Ectodermal cell (in vitro differentiated cells): Measurements from ENCODE around the gene MIR17HG.

ENCODE experiments used
- H3K27ac ChIP-seq: 2 replicates; pipeline ENCODE4 v1.7.0; 2013; ENCODE audit warnings: mild to moderate bottlenecking, low read depth, low read length; ENCODE audit not compliant: insufficient read depth, poor library complexity, severe bottlenecking
- H3K27me3 ChIP-seq: 2 replicates; pipeline ENCODE4 v1.7.0; 2013; ENCODE audit warnings: mild to moderate bottlenecking, low read length; ENCODE audit not compliant: insufficient read depth, control insufficient read depth, poor library complexity, severe bottlenecking
- H3K36me3 ChIP-seq: one replicate; pipeline ENCODE4 v1.7.0; 2013; ENCODE audit warnings: low read length; ENCODE audit not compliant: control insufficient read depth, insufficient read depth
- H3K4me1 ChIP-seq: one replicate; pipeline ENCODE4 v1.7.0; 2013; ENCODE audit warnings: low read length; ENCODE audit not compliant: control insufficient read depth, insufficient read depth
- H3K4me3 ChIP-seq: 2 replicates; pipeline ENCODE4 v1.7.0; 2013; ENCODE audit warnings: low read depth, low read length, control low read depth; ENCODE audit not compliant: insufficient read depth
- H3K9me3 ChIP-seq: 2 replicates; pipeline ENCODE4 v1.7.0; 2013; ENCODE audit warnings: mild to moderate bottlenecking, low read length, moderate library complexity; ENCODE audit not compliant: control insufficient read depth
- WGBS, 2 experiments: methylation state at CpG; one replicate each; pipeline ENCODE4 v1.1.7; 2013; ENCODE audit warnings: missing lambda C conversion rate in 2 of 2; 5-methylcytosine and 5-hydroxymethylcytosine counted together

Gene MIR17HG

GRCh38 chr13:91361755-91362271 is 14.3 kb downstream of the MIR17HG start:
- Histone ChIP-seq H3K27ac (no peak overlapping the region), H3K9me3 (no peaks in the 10 kb centered on the region), H3K4me1 (no peaks in the 10 kb centered on the region), H3K36me3 (no peaks in the 10 kb centered on the region), H3K27me3 (no peaks in the 10 kb centered on the region), H3K4me3 (no peak overlapping the region)
- WGBS, 2 experiments, result 83% methylated on average over 1 of the region's 1 CpG; no CpG with 5 or more reads in 1 of the 2 experiments

GRCh38 chr13:91362908-91363307 is 15.4 kb downstream of the MIR17HG start:
- Histone ChIP-seq H3K27ac (no peak overlapping the region), H3K4me3 (no peak overlapping the region), H3K4me1 (no peaks in the 10 kb centered on the region), H3K27me3 (no peaks in the 10 kb centered on the region), H3K9me3 (no peaks in the 10 kb centered on the region), H3K36me3 (no peaks in the 10 kb centered on the region)
- WGBS, 2 experiments, result 81 to 89% methylated on average over 1 of the region's 1 CpG

GRCh38 chr13:91368101-91368500 is 20.6 kb downstream of the MIR17HG start:
- Histone ChIP-seq H3K4me1 (no peaks in the 10 kb centered on the region), H3K27ac (no peak overlapping the region), H3K9me3 (no peaks in the 10 kb centered on the region), H3K27me3 (no peaks in the 10 kb centered on the region), H3K36me3 (no peaks in the 10 kb centered on the region), H3K4me3 (no peak overlapping the region)
- WGBS, 2 experiments, result 100% methylated on average over 1 of the region's 1 CpG; no CpG with 5 or more reads in 1 of the 2 experiments

GRCh38 chr13:91368676-91369440 is 21.4 kb downstream of the MIR17HG start:
- H3K4me1 ChIP-seq, result no peaks in the 10 kb centered on the region
- WGBS, 2 experiments, result 89 to 94% methylated on average over 3 of the region's 3 CpGs
- no peaks in the 10 kb centered on the region for H3K36me3 ChIP-seq
- H3K27me3 ChIP-seq, result no peaks in the 10 kb centered on the region
- no peaks in the 10 kb centered on the region for H3K9me3 ChIP-seq
- no peak overlapping the region for H3K27ac ChIP-seq
- no peak overlapping the region for H3K4me3 ChIP-seq

GRCh38 chr13:91369441-91369831 is 21.9 kb downstream of the MIR17HG start:
- Histone ChIP-seq H3K4me3 (no peak overlapping the region), H3K27me3 (no peaks in the 10 kb centered on the region), H3K4me1 (no peaks in the 10 kb centered on the region), H3K36me3 (no peaks in the 10 kb centered on the region), H3K27ac (no peak overlapping the region), H3K9me3 (no peaks in the 10 kb centered on the region)
- WGBS, 2 experiments, result 88 to 94% methylated on average over 1 of the region's 3 CpGs

GRCh38 chr13:91370501-91370900 is 23.0 kb downstream of the MIR17HG start:
- H3K4me1 ChIP-seq, result no peaks in the 10 kb centered on the region
- H3K4me3 ChIP-seq, result no peak overlapping the region
- no peaks in the 10 kb centered on the region for H3K36me3 ChIP-seq
- no peaks in the 10 kb centered on the region for H3K9me3 ChIP-seq
- H3K27ac ChIP-seq, result no peak overlapping the region
- 91 to 93% methylated on average over 2 of the region's 2 CpGs for WGBS, 2 experiments
- H3K27me3 ChIP-seq, result no peaks in the 10 kb centered on the region

- H3K27ac ChIP-seq, result no peak overlapping the region
- 89 to 90% methylated on average over 3 of the region's 3 CpGs for WGBS, 2 experiments
Measured at GRCh38 chr13:91372911-91373310, 25.4 kb downstream of the MIR17HG start.

GRCh38 chr13:91375116-91375729 is 27.7 kb downstream of the MIR17HG start:
- Histone ChIP-seq H3K27me3 (no peaks in the 10 kb centered on the region), H3K27ac (no peak overlapping the region), H3K36me3 (no peaks in the 10 kb centered on the region), H3K4me1 (no peaks in the 10 kb centered on the region), H3K4me3 (no peak overlapping the region), H3K9me3 (no peaks in the 10 kb centered on the region)
- 80 to 86% methylated on average over 4 of the region's 4 CpGs for WGBS, 2 experiments

More at GRCh38 chr13:91372911-91373310, 25.4 kb downstream of the MIR17HG start:
- Histone ChIP-seq H3K9me3 (no peaks in the 10 kb centered on the region), H3K4me1 (no peaks in the 10 kb centered on the region), H3K4me3 (no peak overlapping the region), H3K36me3 (no peaks in the 10 kb centered on the region), H3K27me3 (no peaks in the 10 kb centered on the region)

GRCh38 chr13:91381371-91381770 is 33.9 kb downstream of the MIR17HG start:
- Histone ChIP-seq H3K9me3 (no peaks in the 10 kb centered on the region), H3K27ac (no peak overlapping the region), H3K4me3 (no peak overlapping the region), H3K27me3 (no peaks in the 10 kb centered on the region), H3K36me3 (no peaks in the 10 kb centered on the region), H3K4me1 (no peaks in the 10 kb centered on the region)

GRCh38 chr13:91383836-91384235 is 36.3 kb downstream of the MIR17HG start:
- Histone ChIP-seq H3K36me3 (no peaks in the 10 kb centered on the region), H3K4me1 (no peaks in the 10 kb centered on the region), H3K4me3 (no peak overlapping the region), H3K27me3 (no peaks in the 10 kb centered on the region), H3K9me3 (no peaks in the 10 kb centered on the region), H3K27ac (no peak overlapping the region)
- 93 to 95% methylated on average over 4 of the region's 4 CpGs for WGBS, 2 experiments
